ENCODE results near the gene SNX22. TPM values are rescaled to one million over a fixed set of nuclear protein-coding genes. Genes with fewer than 3 reads are reported as not detected.

SNX22 gene
- total and polyA plus RNA-seq, 9 of the 15 experiments (the other 6 are each of a cell fraction or from before 2014, with no cell fraction given) = 0.91 to 3.0 (median 2.0) TPM

- TF ChIP-seq RREB1 (CRISPR knock-in tag; IDR thresholded peaks at IDR 0.05) = 0 out of 2 replicates have a peak, but pooled peaks have one; percentile 75
- TF ChIP-seq HNRNPUL1 (IDR thresholded peaks at IDR 0.05; ENCODE audit: low read length) = no peak
- no peak for TF ChIP-seq CBFA2T3 (IDR thresholded peaks at IDR 0.05)
- peak in 1 of 2 experiments; percentile 53; a peak in 3 of 4 replicates for TF ChIP-seq SIX5 (IDR thresholded peaks at IDR 0.05; ENCODE audit: borderline replicate concordance in 1 of 2, insufficient read depth in 1 of 2, low read depth in 1 of 2, low read length in 2 of 2)
- peak; percentile 55; the same call in 1 of the 2 replicates for TF ChIP-seq CC2D1A (IDR thresholded peaks at IDR 0.05)
- TF ChIP-seq ZNF121 (CRISPR knock-in tag; conservative IDR thresholded peaks at IDR 0.05) = no peak
- TF ChIP-seq TGIF2 (CRISPR knock-in tag; IDR thresholded peaks at IDR 0.05) = no peak
- TF ChIP-seq MTA3 (IDR thresholded peaks at IDR 0.05; ENCODE audit: borderline replicate concordance) = peak; percentile 60; the same call in 1 of the 2 replicates
- TF ChIP-seq SUPT5H (IDR thresholded peaks at IDR 0.05) = peak; percentile 93
- peak in 1 of 2 experiments; percentile 55 for TF ChIP-seq E2F6 (IDR thresholded peaks at IDR 0.05; ENCODE audit: borderline replicate concordance in 1 of 2, extremely low read depth in 1 of 2, insufficient read depth in 1 of 2, insufficient read length in 1 of 2, low read depth in 1 of 2, low read length in 1 of 2, poor library complexity in 1 of 2, severe bottlenecking in 1 of 2)
- TF ChIP-seq SNRNP70 (optimal IDR thresholded peaks at IDR 0.05; ENCODE audit: low read depth, low read length) = no peak
- TF ChIP-seq NR4A1 (CRISPR knock-in tag; IDR thresholded peaks at IDR 0.05) = no peak
- TF ChIP-seq NR4A1 (tag; IDR thresholded peaks at IDR 0.05) = no peak
- peak; percentile 91 for TF ChIP-seq PCBP1 (IDR thresholded peaks at IDR 0.05; ENCODE audit: low read depth, low read length, poor library complexity, severe bottlenecking)
- TF ChIP-seq CUX1 (CRISPR knock-in tag; IDR thresholded peaks at IDR 0.05) = no peak
Observed at GRCh38 chr15:64162869-64163658, 11.5 kb downstream of the SNX22 start, which contains the start of gene PPIB (continued).

All from K562 (cell line).